GM12872 (cell line): ENCODE results near the gene TCEANC2.

Experiments used
- CTCF ChIP-seq: IDR thresholded peaks from 3 replicates; pipeline ENCODE4 v1.5.1; 2011; ENCODE audit warnings: low read depth, mild to moderate bottlenecking, low read length, moderate library complexity; ENCODE audit not compliant: insufficient read depth

Gene TCEANC2

GRCh38 chr1:54117815-54118563 is 64.6 kb downstream of the TCEANC2 start:
- no peak for TF ChIP-seq CTCF

- TF ChIP-seq CTCF, result no peak
Observed at GRCh38 chr1:54118704-54119103, 65.3 kb downstream of the TCEANC2 start.

GRCh38 chr1:54120018-54120697 is 66.8 kb downstream of the TCEANC2 start:
- TF ChIP-seq CTCF, result no peak

GRCh38 chr1:54120698-54121481 is 67.5 kb downstream of the TCEANC2 start:
- no peak for TF ChIP-seq CTCF

GRCh38 chr1:54121482-54122134 is 68.2 kb downstream of the TCEANC2 start:
- TF ChIP-seq CTCF, result peak; percentile 69

- no peak for TF ChIP-seq CTCF
Observed at GRCh38 chr1:54122135-54122751, 68.8 kb downstream of the TCEANC2 start.
